GM19463 (cell line): ENCODE data around the gene SLC29A4.
"Not testable (repeated sequence)": the region's sequence is repeated elsewhere in the genome, so short reads cannot be mapped to it uniquely, and the experiment has no call there.

ENCODE experiments used
- ATAC-seq: cut with Tn5 transposase; IDR thresholded peaks from one replicate; pipeline ENCODE4 v1.9.1; 2021; ENCODE audit warnings: mild to moderate bottlenecking, moderate library complexity; ENCODE audit not compliant: unreplicated experiment

The SLC29A4 gene

GRCh38 chr7:5295039-5296014, 12.6 kb downstream of the SLC29A4 start:
- ATAC-seq, result no peak

GRCh38 chr7:5296015-5296610, 13.4 kb downstream of the SLC29A4 start:
- ATAC-seq, result no peak

DNA sequence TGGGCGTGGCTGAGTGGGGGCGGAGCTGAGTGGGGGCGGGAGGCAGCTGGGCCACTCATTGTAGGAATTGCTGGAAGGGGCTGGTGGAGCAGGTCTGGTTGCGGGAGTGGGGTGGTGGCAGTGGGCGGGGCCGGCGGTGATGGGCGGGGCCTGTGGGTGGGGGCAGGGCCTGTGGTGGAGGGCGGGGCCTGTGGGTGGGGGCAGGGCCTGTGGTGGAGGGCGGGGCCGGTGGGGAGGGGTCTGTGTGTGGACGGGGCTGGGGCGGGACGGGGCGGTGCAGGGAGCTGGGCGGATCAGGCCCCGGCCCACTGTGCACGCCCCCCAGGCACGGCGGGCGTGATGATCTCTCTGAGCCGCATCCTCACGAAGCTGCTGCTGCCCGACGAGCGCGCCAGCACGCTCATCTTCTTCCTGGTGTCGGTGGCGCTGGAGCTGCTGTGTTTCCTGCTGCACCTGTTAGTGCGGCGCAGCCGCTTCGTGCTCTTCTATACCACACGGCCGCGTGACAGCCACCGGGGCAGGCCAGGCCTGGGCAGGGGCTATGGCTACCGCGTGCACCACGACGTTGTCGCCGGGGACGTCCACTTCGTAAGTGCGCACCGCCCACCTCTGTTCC, 14.0 kb downstream of the SLC29A4 start:
- no peak for ATAC-seq

DNA sequence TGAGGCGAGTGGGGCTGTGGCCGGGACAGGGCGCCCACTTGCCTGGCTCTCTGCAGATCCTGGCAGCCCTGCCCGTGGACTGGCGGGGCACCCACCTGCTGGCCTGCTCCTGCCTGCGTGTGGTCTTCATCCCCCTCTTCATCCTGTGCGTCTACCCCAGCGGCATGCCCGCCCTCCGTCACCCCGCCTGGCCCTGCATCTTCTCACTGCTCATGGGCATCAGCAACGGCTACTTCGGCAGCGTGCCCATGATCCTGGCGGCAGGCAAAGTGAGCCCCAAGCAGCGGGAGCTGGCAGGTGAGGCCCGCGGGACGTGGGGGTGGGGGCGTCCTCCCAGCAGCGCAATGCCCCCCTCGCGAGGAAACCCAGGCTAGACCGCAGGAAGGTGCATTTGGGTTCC, 17.6 kb downstream of the SLC29A4 start:
- no peak for ATAC-seq

- ATAC-seq, result no peak
Measured at GRCh38 chr7:5302577-5302976, 19.8 kb downstream of the SLC29A4 start.

DNA sequence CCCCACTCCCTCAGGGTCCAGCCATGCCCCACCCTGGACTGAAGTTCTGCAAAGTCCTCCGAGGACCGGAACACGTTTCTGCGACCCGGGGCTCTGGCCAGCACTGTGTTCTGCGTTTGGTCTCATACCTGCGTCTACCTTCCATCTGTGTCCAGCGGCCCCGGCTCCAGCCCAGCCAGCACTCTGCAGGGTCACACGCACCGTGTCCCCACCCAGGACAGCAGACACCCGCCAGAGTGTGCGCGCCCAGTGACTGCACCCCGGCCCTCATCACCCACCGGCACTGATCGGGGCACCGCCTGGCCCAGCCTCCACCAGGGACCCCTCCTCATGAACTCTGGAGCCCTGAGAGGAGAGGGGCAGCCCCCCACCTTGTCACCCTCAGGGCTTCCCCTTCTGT, 20.3 kb downstream of the SLC29A4 start:
- ATAC-seq, result no peak

DNA sequence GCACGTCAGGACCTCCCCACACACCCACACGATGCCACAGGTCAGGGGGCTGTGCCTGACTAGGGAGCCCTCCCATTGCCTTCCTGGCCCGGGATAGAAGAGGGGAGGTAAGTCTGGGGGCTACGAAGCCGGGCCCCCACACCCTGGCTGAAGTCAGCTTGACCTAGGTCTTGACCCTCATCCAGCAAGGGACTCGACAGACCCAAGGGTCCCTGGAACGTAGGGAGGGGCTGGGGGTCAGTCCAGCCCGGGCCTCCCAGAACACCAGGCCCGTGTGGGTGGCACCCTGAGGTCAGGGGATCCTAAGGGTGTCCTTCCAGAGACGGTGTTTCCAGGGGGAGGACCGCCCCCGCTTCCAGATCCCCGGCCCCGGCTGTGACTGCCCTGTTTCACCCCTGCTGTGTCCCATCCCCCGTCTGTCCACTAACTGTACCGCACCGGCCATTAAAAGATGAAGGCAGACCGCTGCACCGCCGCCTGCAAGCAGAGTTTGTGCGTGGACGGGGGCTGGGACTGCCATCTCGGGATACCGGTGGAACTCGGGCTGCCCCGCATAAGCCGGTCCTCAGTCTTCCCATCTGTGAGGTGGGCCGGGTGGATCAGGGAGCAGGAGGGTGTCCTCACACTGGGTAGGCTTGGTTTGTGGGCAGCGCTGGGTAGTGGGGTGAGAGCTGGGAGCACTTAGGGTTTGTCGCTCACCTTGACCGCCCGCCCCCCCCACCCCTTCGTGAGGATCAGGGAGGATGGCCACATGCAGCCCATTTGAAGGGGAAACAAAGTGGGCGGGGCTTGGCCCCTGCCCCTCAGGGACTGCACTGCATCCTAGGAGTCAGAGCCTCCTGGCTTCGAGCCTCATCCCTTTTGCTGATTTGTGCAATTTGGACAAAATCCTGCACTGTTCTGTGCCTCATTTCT, 21.1 kb downstream of the SLC29A4 start:
- no peak for ATAC-seq

DNA sequence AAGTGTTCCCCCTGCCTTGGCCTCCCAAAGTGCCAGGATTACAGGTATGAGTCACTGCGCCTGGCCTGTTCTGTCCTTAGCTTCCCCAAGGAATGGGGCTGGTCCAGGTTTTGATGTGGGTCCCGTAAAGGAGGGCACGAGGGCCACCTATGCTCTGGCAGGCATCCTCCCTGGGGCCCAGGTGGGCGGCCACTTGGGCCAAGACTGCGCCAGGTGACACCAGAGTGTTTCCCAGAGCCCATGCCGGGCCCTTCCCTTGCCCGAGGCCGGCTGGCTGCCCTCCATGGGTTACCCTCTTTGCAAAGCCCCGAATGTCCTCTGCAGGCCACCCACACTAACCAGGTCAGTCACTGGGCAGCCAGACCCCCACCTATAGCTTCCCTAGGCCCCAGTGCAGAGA, 22.3 kb downstream of the SLC29A4 start:
- not testable (repeated sequence) for ATAC-seq

DNA sequence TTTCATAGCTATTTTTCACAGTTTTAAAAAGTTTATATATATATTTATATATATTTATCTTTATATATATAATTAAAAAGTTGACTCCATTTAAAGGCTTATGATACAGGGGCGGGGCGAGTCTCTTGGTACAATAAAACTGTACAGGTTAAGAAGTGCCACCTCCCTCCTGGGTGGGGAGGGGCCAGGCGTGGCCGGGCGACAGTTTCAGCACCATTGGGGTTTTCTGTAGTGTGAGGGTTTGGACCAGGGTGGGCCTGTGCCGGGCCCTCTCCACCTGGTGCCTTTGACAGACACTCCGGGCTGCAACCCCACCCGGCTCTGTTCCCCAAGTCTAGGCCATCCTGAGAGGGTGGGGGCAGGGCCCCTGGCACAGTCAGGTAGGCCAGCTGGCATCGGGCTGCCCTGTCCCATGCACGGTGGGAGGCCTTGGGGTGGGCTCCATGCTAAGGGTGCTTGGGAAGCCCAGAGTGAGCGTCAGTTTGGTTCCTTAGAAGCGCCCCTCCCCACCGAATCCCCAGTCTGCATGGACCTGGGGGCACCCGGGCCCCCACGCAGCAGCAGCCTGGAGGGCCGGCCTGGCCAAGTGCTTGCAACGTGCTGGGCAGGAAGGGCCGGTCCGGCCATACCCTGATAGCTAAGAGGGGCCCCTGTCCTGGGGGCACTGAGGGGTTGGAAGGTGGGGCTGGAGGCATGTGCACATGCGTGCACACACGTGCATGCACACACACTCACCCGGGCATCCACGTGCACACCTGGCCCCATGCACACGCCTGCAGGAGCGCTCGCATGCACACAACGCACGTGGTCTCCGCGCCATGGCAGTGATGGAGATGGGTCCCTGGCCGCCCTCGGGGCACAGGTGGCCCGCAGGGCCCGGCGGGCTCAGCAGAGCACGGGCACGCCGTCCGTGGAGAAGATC, 24.7 kb downstream of the SLC29A4 start:
- ATAC-seq, result not testable (repeated sequence)

DNA sequence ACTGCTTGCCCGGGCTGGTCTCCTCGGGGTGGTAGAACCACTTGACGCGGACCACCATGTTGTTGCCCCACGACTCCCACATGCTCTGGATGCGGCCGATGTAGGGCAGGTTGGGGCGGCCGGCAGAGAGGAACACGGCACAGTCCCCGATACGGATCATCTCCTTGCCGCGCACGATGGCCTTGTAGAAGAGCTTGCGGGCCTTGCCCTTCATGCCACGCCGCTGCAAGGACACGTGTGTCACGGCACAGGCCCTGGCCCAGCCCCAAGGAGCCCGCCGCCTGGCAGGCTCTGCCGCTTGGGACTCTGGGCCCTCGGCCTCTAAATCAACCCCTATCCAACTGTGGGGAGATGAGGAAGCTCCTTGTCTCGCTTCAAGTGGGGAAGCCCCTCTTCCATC, 26.4 kb downstream of the SLC29A4 start:
- no peak for ATAC-seq

- ATAC-seq, result no peak
Measured at GRCh38 chr7:5310822-5311405, 28.2 kb downstream of the SLC29A4 start.

DNA sequence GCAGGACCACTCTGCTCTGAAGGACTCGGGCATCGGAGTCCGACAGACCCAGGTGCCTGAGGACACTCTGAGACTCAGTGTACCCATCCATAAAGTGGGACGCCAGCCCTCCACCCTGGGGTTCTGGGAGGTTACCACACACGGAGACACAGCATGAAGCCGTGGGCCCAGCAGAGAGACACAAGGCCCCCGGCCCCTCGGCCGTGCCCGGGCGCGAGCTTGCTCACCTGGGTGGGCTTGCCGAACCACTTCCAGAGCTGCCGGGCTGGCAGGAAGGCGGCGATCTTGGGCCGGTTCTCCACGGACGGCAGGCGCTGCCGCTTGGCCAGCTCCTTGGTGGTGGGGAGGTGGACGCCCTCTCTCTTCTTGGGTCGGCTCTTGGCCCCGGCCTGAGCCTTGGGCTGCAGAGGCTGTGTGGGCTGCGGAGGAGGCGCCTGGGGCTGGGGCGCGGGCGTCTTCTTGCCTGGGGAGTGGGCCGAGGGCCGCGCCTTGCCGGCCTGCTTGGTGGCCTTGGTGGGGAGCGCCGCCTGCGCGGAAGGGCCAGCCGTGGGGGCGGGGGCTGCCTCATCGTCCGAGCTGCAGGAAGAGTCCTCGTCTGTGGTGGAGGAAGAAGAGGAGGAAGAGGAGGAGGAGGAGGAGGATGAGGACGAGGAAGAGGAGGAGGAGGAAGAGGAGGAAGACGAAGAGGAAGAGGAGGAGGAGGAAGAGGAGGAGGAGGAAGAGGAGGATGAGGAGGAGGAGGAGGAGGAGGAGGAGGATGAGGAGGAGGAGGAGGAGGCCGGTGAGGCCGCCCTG, 29.7 kb downstream of the SLC29A4 start:
- ATAC-seq, result not testable (repeated sequence)

GRCh38 chr7:5313076-5313885, 30.5 kb downstream of the SLC29A4 start:
- not testable (repeated sequence) for ATAC-seq

DNA sequence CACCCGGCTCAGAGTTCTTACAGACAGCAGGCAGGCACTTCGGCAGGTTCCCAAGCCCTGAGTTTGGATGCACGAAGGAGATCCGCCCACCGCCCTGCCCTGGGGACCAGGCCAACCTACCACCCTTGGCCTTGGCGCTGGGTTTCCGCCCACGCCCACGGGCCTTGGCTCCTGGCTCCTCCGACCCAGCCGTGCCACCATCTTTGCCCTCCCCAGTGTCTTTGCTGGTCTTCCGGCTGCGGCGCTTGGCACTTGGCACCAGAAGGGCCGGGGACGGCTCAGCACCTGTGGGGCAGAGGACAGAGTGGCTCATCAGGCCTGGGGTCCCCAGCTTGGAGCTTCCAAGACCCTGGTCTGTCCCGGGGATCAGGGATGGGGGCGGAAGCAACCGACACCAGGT, 32.1 kb downstream of the SLC29A4 start:
- ATAC-seq, result no peak

GRCh38 chr7:5315761-5316160, 33.0 kb downstream of the SLC29A4 start:
- no peak for ATAC-seq

- not testable (repeated sequence) for ATAC-seq
Measured at GRCh38 chr7:5318613-5319012, 35.9 kb downstream of the SLC29A4 start.

- no peak for ATAC-seq
Measured at GRCh38 chr7:5320391-5320790, 37.6 kb downstream of the SLC29A4 start.
